ENCODE results near the gene BEGAIN.
A peak's percentile ranks its signal among the peaks of the same experiment; 100 is the strongest.

BEGAIN gene

GRCh38 chr14:100500128-100500527 lies 87.1 kb downstream of the BEGAIN start:
- H3K27ac ChIP-seq, result no peak overlapping the region
- H3K9ac ChIP-seq, result no peak overlapping the region
- H3K9me3 ChIP-seq (replicated peaks in 1 of 11), result peaks cover 10 to 21% (median 16%) of the 10 kb centered on the region in 11 experiments; a peak in 20 of 22 replicates
- H4K20me1 ChIP-seq, result peaks cover 0 to 27% (median 5%) of the 10 kb centered on the region in 11 experiments; a peak in 7 of 22 replicates
- H3K4me3 ChIP-seq, result no peak overlapping the region
- no peaks in the 10 kb centered on the region for H3K27me3 ChIP-seq
- peaks cover 0 to 10% (median 0%) of the 10 kb centered on the region in 11 experiments; a peak in 7 of 22 replicates for H3K36me3 ChIP-seq
- H3K4me2 ChIP-seq, result peak overlapping the region in 10 of 11 experiments; percentile 17 to 73 (median 64); a peak in 18 of 22 replicates
- peaks cover 7 to 33% (median 12%) of the 10 kb centered on the region in 10 experiments for H3K4me1 ChIP-seq
- no peak for TF ChIP-seq Cebpa-rat (IDR thresholded peaks at IDR 0.05)

GRCh38 chr14:100498068-100498467 lies 89.1 kb downstream of the BEGAIN start:
- no peaks in the 10 kb centered on the region for H3K27me3 ChIP-seq
- no peak overlapping the region for H3K4me3 ChIP-seq
- H4K20me1 ChIP-seq, result peaks cover 0 to 27% (median 5%) of the 10 kb centered on the region in 11 experiments; a peak in 7 of 22 replicates
- peaks cover 0 to 8% (median 4%) of the 10 kb centered on the region in 11 experiments; a peak in 4 of 22 replicates for H3K9me3 ChIP-seq (replicated peaks in 1 of 11)
- no peak overlapping the region for H3K27ac ChIP-seq
- no peak for TF ChIP-seq Cebpa-rat (IDR thresholded peaks at IDR 0.05)
- no peak overlapping the region for H3K9ac ChIP-seq
- H3K4me1 ChIP-seq, result peaks cover 7 to 37% (median 12%) of the 10 kb centered on the region in 10 experiments
- no peak overlapping the region; a peak in 1 of 22 replicates for H3K4me2 ChIP-seq
- H3K36me3 ChIP-seq, result no peaks in the 10 kb centered on the region

- H3K36me3 ChIP-seq, result 0 out of 22 replicates have a peak, but pooled peaks cover 0 to 6% (median 0%) of the 10 kb centered on the region in 11 experiments
- H4K20me1 ChIP-seq, result peaks cover 0 to 32% (median 5%) of the 10 kb centered on the region in 11 experiments; a peak in 7 of 22 replicates
- H3K27ac ChIP-seq, result no peak overlapping the region
- H3K4me3 ChIP-seq, result no peak overlapping the region
- no peaks in the 10 kb centered on the region for H3K27me3 ChIP-seq
- no peak for TF ChIP-seq Cebpa-rat (IDR thresholded peaks at IDR 0.05)
- no peak overlapping the region for H3K4me2 ChIP-seq
- no peak overlapping the region for H3K9ac ChIP-seq
- H3K9me3 ChIP-seq (replicated peaks in 1 of 11), result peaks cover 0 to 8% (median 4%) of the 10 kb centered on the region in 11 experiments; a peak in 4 of 22 replicates
- H3K4me1 ChIP-seq, result peaks cover 7 to 43% (median 17%) of the 10 kb centered on the region in 10 experiments
Observed at GRCh38 chr14:100495917-100496316, 91.3 kb downstream of the BEGAIN start.

- H4K20me1 ChIP-seq, result peaks cover 0 to 32% (median 4%) of the 10 kb centered on the region in 11 experiments; a peak in 6 of 22 replicates
- no peaks in the 10 kb centered on the region for H3K27me3 ChIP-seq
- no peak for TF ChIP-seq Cebpa-rat (IDR thresholded peaks at IDR 0.05)
- no peak overlapping the region for H3K27ac ChIP-seq
- H3K9me3 ChIP-seq (replicated peaks in 1 of 11), result peaks cover 0 to 8% (median 4%) of the 10 kb centered on the region in 11 experiments; a peak in 4 of 22 replicates
- peak overlapping the region in 2 of 11 experiments; percentile 16 to 30; a peak in 3 of 22 replicates for H3K4me2 ChIP-seq
- peaks cover 3 to 42% (median 12%) of the 10 kb centered on the region in 10 experiments for H3K4me1 ChIP-seq
- no peak overlapping the region for H3K4me3 ChIP-seq
- H3K9ac ChIP-seq, result no peak overlapping the region
- H3K36me3 ChIP-seq, result 0 out of 22 replicates have a peak, but pooled peaks cover 0 to 6% (median 0%) of the 10 kb centered on the region in 11 experiments
Observed at GRCh38 chr14:100494645-100495044, 92.6 kb downstream of the BEGAIN start.

- H3K9ac ChIP-seq, result no peak overlapping the region
- TF ChIP-seq Cebpa-rat (IDR thresholded peaks at IDR 0.05), result no peak
- H3K27ac ChIP-seq, result no peak overlapping the region
- peaks cover 0 to under 1% (median 0%) of the 10 kb centered on the region in 11 experiments; a peak in 1 of 22 replicates for H3K9me3 ChIP-seq (replicated peaks in 1 of 11)
- H3K4me1 ChIP-seq, result peaks cover 13 to 67% (median 47%) of the 10 kb centered on the region in 10 experiments; a peak in 19 of 20 replicates
- H3K4me3 ChIP-seq, result no peak overlapping the region
- H3K27me3 ChIP-seq, result no peaks in the 10 kb centered on the region
- peak overlapping the region in 2 of 11 experiments; percentile 49 to 55; a peak in 2 of 22 replicates for H3K4me2 ChIP-seq
- H4K20me1 ChIP-seq, result peaks cover 7 to 56% (median 19%) of the 10 kb centered on the region in 11 experiments; a peak in 17 of 22 replicates
- 0 out of 22 replicates have a peak, but pooled peaks cover 0 to 6% (median 0%) of the 10 kb centered on the region in 11 experiments for H3K36me3 ChIP-seq
Observed at GRCh38 chr14:100490252-100490651, 97.0 kb downstream of the BEGAIN start.

GRCh38 chr14:100488057-100488456 lies 99.2 kb downstream of the BEGAIN start:
- Histone ChIP-seq H3K4me1 (peaks cover 13 to 82% (median 57%) of the 10 kb centered on the region in 10 experiments; a peak in 19 of 20 replicates), H3K4me2 (peak overlapping the region; percentile 1 to 86 (median 65); a peak in 21 of 22 replicates), H3K36me3 (peaks cover 0 to 15% (median 0%) of the 10 kb centered on the region in 11 experiments; a peak in 5 of 22 replicates), H3K27ac (no peak overlapping the region), H3K4me3 (no peak overlapping the region), H3K9ac (no peak overlapping the region), H4K20me1 (peaks cover 7 to 68% (median 20%) of the 10 kb centered on the region in 11 experiments; a peak in 17 of 22 replicates), H3K27me3 (no peaks in the 10 kb centered on the region), H3K9me3 (replicated peaks in 1 of 11) (no peaks in the 10 kb centered on the region)
- TF ChIP-seq Cebpa-rat (IDR thresholded peaks at IDR 0.05), result no peak

- Histone ChIP-seq H3K4me1 (peaks cover 13 to 90% (median 60%) of the 10 kb centered on the region in 10 experiments; a peak in 19 of 20 replicates), H3K36me3 (peaks cover 0 to 15% (median 0%) of the 10 kb centered on the region in 11 experiments; a peak in 5 of 22 replicates), H4K20me1 (peaks cover 7 to 74% (median 20%) of the 10 kb centered on the region in 11 experiments; a peak in 17 of 22 replicates), H3K4me2 (peak overlapping the region in 8 of 11 experiments; percentile 55 to 86 (median 70); a peak in 16 of 22 replicates), H3K27ac (no peak overlapping the region), H3K9me3 (replicated peaks in 1 of 11) (no peaks in the 10 kb centered on the region), H3K4me3 (no peak overlapping the region), H3K9ac (no peak overlapping the region), H3K27me3 (no peaks in the 10 kb centered on the region)
- TF ChIP-seq Cebpa-rat (IDR thresholded peaks at IDR 0.05), result no peak
Observed at GRCh38 chr14:100487304-100487703, 99.9 kb downstream of the BEGAIN start.
